GM08714 (cell line): ENCODE data around the gene PTGER1.

Source experiments
- H3K4me3 ChIP-seq: fragments of 200-500 bp; sonication (Bioruptor generic); 2 replicates; pipeline ENCODE4 v1.5.1; 2014; ENCODE audit warnings: mild to moderate bottlenecking, low read length, inconsistent platforms
- ZNF274 ChIP-seq: IDR thresholded peaks from 2 replicates; pipeline ENCODE4 v1.6.1; 2012; ENCODE audit warnings: mild to moderate bottlenecking, low read depth, low read length

The PTGER1 gene

GRCh38 chr19:14433554-14434501 is 41.3 kb downstream of the PTGER1 start:
- no peak for TF ChIP-seq ZNF274

GRCh38 chr19:14432791-14433553 is 42.2 kb downstream of the PTGER1 start, which contains the start of gene PKN1:
Gene PKN1, plus strand, starts transcription at chr19:14433306. Its CDS starts 216 bp downstream, at chr19:14433522.
- peak within 1 kb of the TSS; percentile 82 for H3K4me3 ChIP-seq
- no peak for TF ChIP-seq ZNF274

More at GRCh38 chr19:14433554-14434501, 41.3 kb downstream of the PTGER1 start:
- H3K4me3 ChIP-seq = peak overlapping the region; percentile 82

GRCh38 chr19:14430712-14431111 is 44.4 kb downstream of the PTGER1 start:
- no peak for TF ChIP-seq ZNF274
- no peak overlapping the region for H3K4me3 ChIP-seq

GRCh38 chr19:14428882-14429416 is 46.2 kb downstream of the PTGER1 start:
- TF ChIP-seq ZNF274 = no peak

GRCh38 chr19:14427461-14427860 is 47.7 kb downstream of the PTGER1 start:
- TF ChIP-seq ZNF274 = no peak
- H3K4me3 ChIP-seq = no peak overlapping the region

More at GRCh38 chr19:14428882-14429416, 46.2 kb downstream of the PTGER1 start:
- H3K4me3 ChIP-seq = no peak overlapping the region

GRCh38 chr19:14425696-14426138 is 49.4 kb downstream of the PTGER1 start:
- no peak overlapping the region for H3K4me3 ChIP-seq
- TF ChIP-seq ZNF274 = no peak
